Measurements from ENCODE around the gene RSPH1.

RSPH1 gene

GRCh38 chr21:42530167-42530518 lies 34.1 kb upstream of the RSPH1 start:
- DNase-seq, result no peak

- no peak for DNase-seq
Measured at GRCh38 chr21:42527489-42528158, 31.6 kb upstream of the RSPH1 start.

- no peak for DNase-seq
Measured at GRCh38 chr21:42527127-42527488, 31.1 kb upstream of the RSPH1 start.

GRCh38 chr21:42526379-42526727 lies 30.3 kb upstream of the RSPH1 start:
- no peak for DNase-seq

- DNase-seq, result peak; percentile 13
Measured at GRCh38 chr21:42525676-42526378, 29.8 kb upstream of the RSPH1 start.

- DNase-seq, result peak; percentile 41
Measured at GRCh38 chr21:42525029-42525581, 29.1 kb upstream of the RSPH1 start.

GRCh38 chr21:42524341-42525028 lies 28.5 kb upstream of the RSPH1 start:
- peak; percentile 77 for DNase-seq

- peak; percentile 6 for DNase-seq
Measured at GRCh38 chr21:42523941-42524340, 27.9 kb upstream of the RSPH1 start.

- DNase-seq, result no peak
Measured at GRCh38 chr21:42523211-42523610, 27.2 kb upstream of the RSPH1 start.

- no peak for DNase-seq
Measured at GRCh38 chr21:42522771-42523170, 26.7 kb upstream of the RSPH1 start.

GRCh38 chr21:42522271-42522670 lies 26.2 kb upstream of the RSPH1 start:
- no peak for DNase-seq

GRCh38 chr21:42521805-42522204 lies 25.8 kb upstream of the RSPH1 start:
- DNase-seq, result no peak

- DNase-seq, result no peak
Measured at GRCh38 chr21:42521384-42521783, 25.4 kb upstream of the RSPH1 start.

- DNase-seq, result no peak
Measured at GRCh38 chr21:42520628-42521253, 24.7 kb upstream of the RSPH1 start.

- no peak for DNase-seq
Measured at GRCh38 chr21:42518626-42519025, 22.6 kb upstream of the RSPH1 start.

- no peak for DNase-seq
Measured at GRCh38 chr21:42518215-42518614, 22.2 kb upstream of the RSPH1 start.

- DNase-seq, result no peak
Measured at GRCh38 chr21:42515708-42516502, 19.9 kb upstream of the RSPH1 start.

- DNase-seq, result no peak
Measured at GRCh38 chr21:42514883-42515228, 18.8 kb upstream of the RSPH1 start.

- no peak for DNase-seq
Measured at GRCh38 chr21:42513985-42514882, 18.2 kb upstream of the RSPH1 start.

GRCh38 chr21:42513151-42513984 lies 17.3 kb upstream of the RSPH1 start, which contains the start of gene SLC37A1:
Gene SLC37A1, plus strand, starts transcription at chr21:42513852. Its CDS starts 4,603 bp downstream, at chr21:42518455.
- DNase-seq, result no peak

Measured in NCI-H2081 treated with DMSO at 0.1 percent for 48 hours (cell line).